H1 (cell line): Measurements from ENCODE around the gene FGGY. TPM values are rescaled to one million over a fixed set of nuclear protein-coding genes. Genes with fewer than 3 reads are reported as not detected.

Experiments used
- CEBPB ChIP-seq: IDR thresholded peaks from 2 replicates; pipeline ENCODE4 v1.6.1; 2012; ENCODE audit warnings: low read depth, low read length
- E2F6 ChIP-seq: IDR thresholded peaks from 2 replicates; pipeline ENCODE4 v1.6.1; 2012; ENCODE audit warnings: inconsistent platforms
- GTF2F1 ChIP-seq: IDR thresholded peaks from 2 replicates; pipeline ENCODE4 v1.6.1; 2012; ENCODE audit warnings: low read depth, low read length, improper control_type of control experiment, borderline replicate concordance
- RAD21 ChIP-seq, 2 experiments: IDR thresholded peaks in 1 of 2; conservative IDR thresholded peaks in 1 of 2; 2 replicates each; pipeline ENCODE4 v1.6.1; 2011; ENCODE audit warnings: low read depth in 2 of 2, low read length in 2 of 2, improper control_type of control experiment in 1 of 2, inconsistent platforms in 1 of 2, mild to moderate bottlenecking in 1 of 2, moderate library complexity in 1 of 2
- RXRA ChIP-seq: IDR thresholded peaks from 2 replicates; pipeline ENCODE4 v1.6.1; 2011; ENCODE audit warnings: low read depth, mild to moderate bottlenecking, low read length, moderate library complexity; ENCODE audit not compliant: insufficient read depth
- TEAD4 ChIP-seq: IDR thresholded peaks from 2 replicates; pipeline ENCODE4 v1.6.1; 2012; ENCODE audit warnings: low read depth, low read length, inconsistent platforms, mixed read lengths
- polyA plus RNA-seq, 7 experiments: library from polyadenylated mRNA; depleted of rRNA in 3 of 7; stranded (reverse) in 5 of 7; unstranded in 2 of 7; fragments of >200 nt in 5 of 7; fragments of 200-250 nt in 2 of 7; gene quantifications; 1 replicate in 5 of 7; 2 replicates in 1 of 7; 4 replicates in 1 of 7; pipeline versions ENCODE4 v1.2.1 to v1.2.3, GENCODE V29; 2011 to 2013; ENCODE audit warnings: missing spikeins in 2 of 7, mixed read lengths in 2 of 7
- total RNA-seq: library from RNA; stranded (reverse); fragmentation: NEBNext Ultra II Directional; extraction: Animal tissue kit (Norgen Biotek cat#: 25700); gene quantifications from 2 replicates; pipeline ENCODE4 v1.2.1, GENCODE V29; 2021

FGGY gene
- total and polyA plus RNA-seq, 2 of the 8 experiments (the other 6 are each of a cell fraction or from before 2014, with no cell fraction given), result 10.3 to 12.5 TPM

GRCh38 chr1:59310549-59311250 is 13.8 kb downstream of the FGGY start (continued):
- TF ChIP-seq GTF2F1, result no peak
- TF ChIP-seq TEAD4, result no peak
- TF ChIP-seq RXRA, result no peak
- no peak for TF ChIP-seq CEBPB
- no peak for TF ChIP-seq E2F6
- no peak for TF ChIP-seq RAD21 (IDR thresholded peaks at IDR 0.05 in 1 of 2, conservative IDR thresholded peaks at IDR 0.05 in 1 of 2; ENCODE audit: low read depth in 2 of 2, low read length in 2 of 2)
